Measurements from ENCODE around the gene LDLRAD3.

The LDLRAD3 gene

GRCh38 chr11:36129955-36130354 lies 186.1 kb downstream of the LDLRAD3 start:
- Mint-ChIP-seq H3K27me3 (peaks cover 13% of the 10 kb centered on the region), H3K4me1 (no peaks in the 10 kb centered on the region), H3K9me3 (no peaks in the 10 kb centered on the region), H3K4me3 (no peak overlapping the region), H3K36me3 (no peaks in the 10 kb centered on the region), H3K27ac (no peak overlapping the region)
- no peak for ATAC-seq

DNA sequence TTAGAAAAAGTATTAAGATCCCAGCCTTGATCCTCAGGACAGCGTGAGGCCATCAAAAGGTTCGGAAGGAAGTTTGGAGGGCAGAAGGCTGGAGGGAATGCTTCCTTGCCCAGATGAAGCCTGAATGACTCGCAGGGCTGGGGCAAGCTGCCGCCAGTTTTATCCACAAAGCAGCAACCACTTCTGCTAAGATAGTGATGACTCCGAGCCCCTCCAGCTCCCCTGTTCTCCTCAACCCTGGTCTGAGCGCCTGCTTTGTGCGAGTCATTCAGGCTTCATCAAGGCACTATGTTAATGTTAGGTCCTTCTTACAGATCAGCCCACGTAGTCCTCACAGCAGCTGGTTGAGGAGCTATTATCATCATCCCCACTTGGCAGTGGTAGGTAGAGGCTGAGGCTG lies 186.5 kb downstream of the LDLRAD3 start:
- Mint-ChIP-seq H3K27ac (no peak overlapping the region), H3K9me3 (no peaks in the 10 kb centered on the region), H3K36me3 (no peaks in the 10 kb centered on the region), H3K27me3 (peaks cover 8% of the 10 kb centered on the region), H3K4me3 (no peak overlapping the region), H3K4me1 (no peaks in the 10 kb centered on the region)
- no peak for ATAC-seq

GRCh38 chr11:36131721-36132397 lies 188.0 kb downstream of the LDLRAD3 start:
- ATAC-seq, result no peak
- Mint-ChIP-seq H3K4me1 (no peaks in the 10 kb centered on the region), H3K36me3 (no peaks in the 10 kb centered on the region), H3K27me3 (no peaks in the 10 kb centered on the region), H3K4me3 (no peak overlapping the region), H3K27ac (no peak overlapping the region), H3K9me3 (no peaks in the 10 kb centered on the region)

DNA sequence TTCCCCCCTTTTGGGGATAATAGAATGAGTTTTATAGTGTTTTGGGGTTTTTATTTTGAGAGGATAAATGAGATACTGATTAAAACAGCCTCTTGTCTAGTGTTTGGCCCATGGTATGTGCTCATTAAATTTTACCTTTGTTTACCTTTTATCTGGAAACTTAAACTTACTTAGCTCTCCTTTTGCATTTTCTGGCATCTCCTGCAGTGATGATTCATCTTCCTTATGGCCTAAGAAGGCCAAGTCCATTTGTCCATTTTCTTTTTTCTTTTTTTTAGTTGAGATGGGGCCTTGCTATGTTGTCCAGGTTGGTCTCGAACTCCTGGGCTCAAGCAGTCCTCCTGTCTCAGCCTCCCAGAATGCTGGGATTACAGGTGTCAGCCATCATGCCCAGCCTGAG lies 189.1 kb downstream of the LDLRAD3 start:
- H3K9me3 Mint-ChIP-seq, result no peaks in the 10 kb centered on the region
- ATAC-seq, result no peak
- peaks cover under 1% of the 10 kb centered on the region for H3K27me3 Mint-ChIP-seq
- H3K27ac Mint-ChIP-seq, result no peak overlapping the region
- no peaks in the 10 kb centered on the region for H3K4me1 Mint-ChIP-seq
- no peaks in the 10 kb centered on the region for H3K36me3 Mint-ChIP-seq
- no peak overlapping the region for H3K4me3 Mint-ChIP-seq

DNA sequence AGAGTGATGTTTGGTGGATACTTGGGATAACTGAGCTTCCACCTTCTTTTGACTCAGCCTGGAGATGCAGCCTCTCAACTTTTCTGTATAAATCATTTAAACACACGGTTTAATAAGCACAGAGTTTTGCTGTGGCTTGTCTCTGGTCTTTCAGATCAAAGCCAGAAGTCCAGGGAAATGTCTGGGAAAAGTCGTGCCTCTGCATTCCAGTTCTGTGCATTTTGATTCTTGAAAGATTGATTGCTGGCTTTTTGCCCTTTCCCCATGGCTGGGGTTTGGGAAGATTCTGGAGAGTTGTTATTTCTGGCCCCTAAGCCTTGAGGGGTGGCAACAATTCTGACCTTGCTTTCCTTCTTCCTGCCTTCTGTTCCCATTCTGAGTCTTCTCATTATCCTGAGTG lies 191.2 kb downstream of the LDLRAD3 start:
- Mint-ChIP-seq H3K27ac (no peak overlapping the region), H3K4me3 (no peak overlapping the region), H3K9me3 (no peaks in the 10 kb centered on the region), H3K4me1 (no peaks in the 10 kb centered on the region), H3K36me3 (no peaks in the 10 kb centered on the region), H3K27me3 (peaks cover 15% of the 10 kb centered on the region)
- no peak for ATAC-seq

DNA sequence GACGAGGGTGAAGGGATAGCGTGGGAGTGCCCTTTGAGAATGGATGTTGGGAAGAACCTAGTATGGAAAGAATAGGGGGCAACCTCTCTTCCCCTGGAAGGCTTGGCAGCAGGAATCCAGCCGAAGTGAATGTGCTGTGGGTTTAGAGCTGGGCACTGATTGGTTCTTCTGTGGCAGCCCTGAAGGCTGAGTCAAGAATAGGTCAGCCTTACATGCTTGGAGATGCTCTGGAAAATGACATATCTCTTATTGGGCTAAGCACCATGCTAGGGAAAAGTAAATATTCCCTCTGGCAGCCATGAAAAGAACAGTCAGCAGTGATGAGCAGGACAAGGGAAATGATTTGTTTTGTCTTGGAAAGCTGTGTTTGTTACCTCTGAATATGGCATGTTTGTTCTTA lies 195.9 kb downstream of the LDLRAD3 start:
- H3K27me3 Mint-ChIP-seq, result peaks cover 15% of the 10 kb centered on the region
- H3K36me3 Mint-ChIP-seq, result no peaks in the 10 kb centered on the region
- H3K9me3 Mint-ChIP-seq, result no peaks in the 10 kb centered on the region
- H3K4me3 Mint-ChIP-seq, result no peak overlapping the region
- no peak overlapping the region for H3K27ac Mint-ChIP-seq
- H3K4me1 Mint-ChIP-seq, result no peaks in the 10 kb centered on the region
- no peak for ATAC-seq

DNA sequence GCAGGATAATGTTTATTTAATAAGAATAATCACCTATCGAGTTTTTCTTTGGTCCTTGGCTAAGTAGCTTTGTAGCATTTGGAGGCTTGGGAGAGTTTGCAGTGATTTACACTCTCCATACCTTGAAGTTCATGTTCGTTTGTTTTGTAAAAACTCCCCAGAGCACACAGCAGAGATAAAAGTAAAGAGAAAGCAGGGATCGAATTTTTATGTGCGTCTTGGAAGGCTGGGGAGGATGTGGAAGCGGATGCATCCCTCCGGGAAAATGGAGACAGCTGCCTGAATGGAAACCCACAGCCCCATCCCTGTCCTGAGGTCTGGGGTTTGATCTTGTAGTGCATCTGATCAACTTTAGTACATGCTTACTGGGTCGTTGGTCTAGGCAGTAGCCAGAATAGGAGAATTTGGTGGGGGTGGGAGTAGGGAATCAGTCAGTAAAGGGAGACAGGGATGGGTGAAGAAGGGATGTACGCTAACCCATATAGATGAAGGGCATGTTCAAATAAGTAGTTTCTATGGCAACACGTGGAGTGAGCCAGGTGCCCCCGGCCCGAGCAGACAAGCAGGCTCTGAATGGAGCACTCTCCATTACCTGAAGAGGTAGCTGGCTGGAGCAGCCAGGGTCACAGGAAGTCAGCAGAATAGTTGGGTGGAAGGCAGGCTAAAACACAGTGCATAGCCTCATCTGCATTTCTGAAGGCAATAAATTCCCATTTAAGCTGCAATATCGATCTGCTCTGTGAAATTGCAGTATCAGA lies 197.5 kb downstream of the LDLRAD3 start:
- H3K27me3 Mint-ChIP-seq, result peaks cover 15% of the 10 kb centered on the region
- no peak overlapping the region for H3K4me3 Mint-ChIP-seq
- no peaks in the 10 kb centered on the region for H3K4me1 Mint-ChIP-seq
- ATAC-seq, result no peak
- no peaks in the 10 kb centered on the region for H3K36me3 Mint-ChIP-seq
- no peaks in the 10 kb centered on the region for H3K9me3 Mint-ChIP-seq
- H3K27ac Mint-ChIP-seq, result no peak overlapping the region

GRCh38 chr11:36141956-36142355 lies 198.1 kb downstream of the LDLRAD3 start:
- ATAC-seq, result no peak
- no peaks in the 10 kb centered on the region for H3K4me1 Mint-ChIP-seq
- H3K9me3 Mint-ChIP-seq, result no peaks in the 10 kb centered on the region
- no peaks in the 10 kb centered on the region for H3K36me3 Mint-ChIP-seq
- no peak overlapping the region for H3K4me3 Mint-ChIP-seq
- peaks cover 15% of the 10 kb centered on the region for H3K27me3 Mint-ChIP-seq
- H3K27ac Mint-ChIP-seq, result no peak overlapping the region

- peaks cover 15% of the 10 kb centered on the region for H3K27me3 Mint-ChIP-seq
- no peaks in the 10 kb centered on the region for H3K4me1 Mint-ChIP-seq
- no peak overlapping the region for H3K27ac Mint-ChIP-seq
- H3K4me3 Mint-ChIP-seq, result no peak overlapping the region
- no peaks in the 10 kb centered on the region for H3K36me3 Mint-ChIP-seq
- ATAC-seq, result no peak
- no peaks in the 10 kb centered on the region for H3K9me3 Mint-ChIP-seq
Observed at GRCh38 chr11:36142439-36142838, 198.6 kb downstream of the LDLRAD3 start.

DNA sequence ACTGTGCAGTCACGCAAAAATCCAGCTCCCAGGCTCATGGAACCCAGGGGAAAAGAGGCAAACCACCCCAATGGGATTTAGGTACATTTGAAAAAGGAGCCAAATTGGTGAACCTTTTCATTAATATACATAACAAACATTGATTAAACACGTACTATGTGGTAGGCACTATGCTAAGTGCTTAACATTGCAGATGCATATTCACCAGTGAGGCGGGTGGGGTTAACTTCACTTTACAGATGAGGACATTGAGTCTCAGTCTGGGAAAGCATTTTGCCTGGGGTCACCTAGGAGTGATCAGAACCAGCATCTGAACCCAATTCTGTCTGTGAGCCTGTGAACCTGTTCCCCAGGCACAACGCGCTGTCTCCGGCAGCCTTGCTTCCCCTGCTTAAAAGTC lies 199.0 kb downstream of the LDLRAD3 start:
- Mint-ChIP-seq H3K27ac (no peak overlapping the region), H3K9me3 (no peaks in the 10 kb centered on the region), H3K36me3 (no peaks in the 10 kb centered on the region), H3K4me3 (no peak overlapping the region), H3K4me1 (no peaks in the 10 kb centered on the region), H3K27me3 (peaks cover 15% of the 10 kb centered on the region)
- no peak for ATAC-seq

- Mint-ChIP-seq H3K27me3 (peaks cover 13% of the 10 kb centered on the region), H3K4me1 (peaks cover 7% of the 10 kb centered on the region), H3K36me3 (no peaks in the 10 kb centered on the region), H3K4me3 (no peak overlapping the region), H3K27ac (no peak overlapping the region), H3K9me3 (no peaks in the 10 kb centered on the region)
- no peak for ATAC-seq
Observed at GRCh38 chr11:36146437-36146836, 202.6 kb downstream of the LDLRAD3 start.

DNA sequence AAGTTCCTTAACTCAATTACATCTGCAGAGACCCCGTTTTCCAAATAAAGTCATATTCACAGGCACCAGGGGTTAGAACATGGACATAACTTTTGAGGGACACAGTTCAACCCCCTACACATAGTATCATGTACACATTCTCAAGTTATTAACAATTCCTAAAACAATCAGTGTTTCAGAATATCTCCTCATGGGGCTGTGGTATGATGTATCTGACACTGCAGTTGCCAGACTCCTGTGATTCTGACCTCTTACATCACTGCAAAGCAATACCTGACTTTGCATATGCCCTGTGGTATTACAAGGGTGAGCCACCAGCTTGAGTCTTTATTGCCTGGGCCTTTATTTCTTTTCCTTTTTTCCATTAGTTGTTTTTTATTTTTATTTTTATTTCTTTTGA lies 203.6 kb downstream of the LDLRAD3 start:
- H3K4me1 Mint-ChIP-seq, result peaks cover 7% of the 10 kb centered on the region
- no peak overlapping the region for H3K4me3 Mint-ChIP-seq
- no peaks in the 10 kb centered on the region for H3K9me3 Mint-ChIP-seq
- H3K27ac Mint-ChIP-seq, result no peak overlapping the region
- no peaks in the 10 kb centered on the region for H3K36me3 Mint-ChIP-seq
- no peak for ATAC-seq
- peaks cover 20% of the 10 kb centered on the region for H3K27me3 Mint-ChIP-seq

GRCh38 chr11:36148701-36149100 lies 204.8 kb downstream of the LDLRAD3 start:
- no peak for ATAC-seq
- Mint-ChIP-seq H3K27me3 (peaks cover 25% of the 10 kb centered on the region), H3K4me1 (peaks cover 7% of the 10 kb centered on the region), H3K27ac (no peak overlapping the region), H3K4me3 (no peak overlapping the region), H3K36me3 (no peaks in the 10 kb centered on the region), H3K9me3 (no peaks in the 10 kb centered on the region)

DNA sequence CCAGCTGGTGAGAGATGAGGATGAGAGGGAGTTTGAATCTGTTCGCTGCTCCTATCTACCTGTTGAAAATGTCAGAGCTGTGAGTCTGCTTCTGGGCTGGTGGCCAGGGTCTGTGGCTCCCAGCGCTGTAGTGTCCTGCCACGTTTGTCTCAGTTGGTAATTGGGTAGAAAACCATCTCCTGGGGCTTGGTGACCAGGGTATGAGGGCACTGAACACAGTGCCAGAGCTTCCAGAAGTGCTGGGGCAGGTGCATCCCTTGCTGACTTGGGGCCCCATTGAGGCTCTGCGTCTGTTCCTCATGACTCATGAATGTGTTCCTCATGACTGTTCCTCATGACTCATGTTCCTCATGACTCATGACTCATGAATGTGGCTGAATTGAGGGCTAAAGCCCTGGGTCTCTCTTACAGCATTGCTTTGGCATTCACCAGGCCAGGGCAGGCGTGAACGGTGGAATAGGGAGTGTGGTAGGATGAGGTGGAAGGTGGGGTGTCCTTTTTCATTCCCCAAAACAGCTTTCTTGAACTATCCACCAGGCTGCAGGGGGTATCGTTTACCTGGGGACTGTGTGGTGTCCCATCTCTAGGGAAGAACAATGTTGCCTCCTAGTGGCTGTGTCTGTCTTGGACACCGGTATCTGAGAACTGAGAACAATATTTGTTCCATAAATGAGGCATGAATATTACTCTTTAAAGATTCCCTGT lies 205.8 kb downstream of the LDLRAD3 start:
- peaks cover 28% of the 10 kb centered on the region for H3K27me3 Mint-ChIP-seq
- no peak overlapping the region for H3K4me3 Mint-ChIP-seq
- H3K4me1 Mint-ChIP-seq, result peaks cover 7% of the 10 kb centered on the region
- H3K36me3 Mint-ChIP-seq, result no peaks in the 10 kb centered on the region
- H3K9me3 Mint-ChIP-seq, result no peaks in the 10 kb centered on the region
- H3K27ac Mint-ChIP-seq, result no peak overlapping the region
- peak; percentile 74 for ATAC-seq

DNA sequence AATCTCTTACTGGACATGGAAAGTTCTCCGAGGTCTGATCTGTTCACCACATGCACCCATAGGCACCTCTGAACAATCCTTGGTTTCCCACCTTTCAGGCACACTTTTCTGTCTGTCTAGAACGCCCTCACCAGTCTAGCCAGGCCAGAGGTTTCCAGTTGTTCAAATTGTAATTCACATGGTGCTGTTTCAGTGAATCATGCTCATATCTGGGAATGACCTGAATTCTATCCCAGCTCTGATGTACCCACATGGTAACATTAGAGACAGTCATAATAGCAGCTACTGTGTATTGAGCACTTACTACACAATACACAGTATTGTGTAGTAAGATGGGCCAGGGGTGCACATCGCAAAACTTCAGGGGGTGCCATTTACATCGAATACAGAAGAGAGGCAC lies 207.1 kb downstream of the LDLRAD3 start:
- peaks cover 39% of the 10 kb centered on the region for H3K27me3 Mint-ChIP-seq
- no peak for ATAC-seq
- H3K36me3 Mint-ChIP-seq, result no peaks in the 10 kb centered on the region
- no peaks in the 10 kb centered on the region for H3K9me3 Mint-ChIP-seq
- no peak overlapping the region for H3K27ac Mint-ChIP-seq
- peaks cover 7% of the 10 kb centered on the region for H3K4me1 Mint-ChIP-seq
- no peak overlapping the region for H3K4me3 Mint-ChIP-seq
